ENCODE data around the gene WLS.
"Not testable (repeated sequence)": the region's sequence is repeated elsewhere in the genome, so short reads cannot be mapped to it uniquely, and the experiment has no call there.

The WLS gene

GRCh38 chr1:68162761-68163160 is 69.6 kb downstream of the WLS start:
- no peak for TF ChIP-seq TOX (CRISPR knock-in tag; IDR thresholded peaks at IDR 0.05; ENCODE audit: borderline replicate concordance)
- no peak for TF ChIP-seq TCF4 (CRISPR knock-in tag; IDR thresholded peaks at IDR 0.05; ENCODE audit: borderline replicate concordance)
- TF ChIP-seq GLIS3 (CRISPR knock-in tag; IDR thresholded peaks at IDR 0.05): no peak
- TF ChIP-seq ZNF70 (CRISPR knock-in tag; IDR thresholded peaks at IDR 0.05): no peak
- TF ChIP-seq BACH2 (CRISPR knock-in tag; IDR thresholded peaks at IDR 0.05; ENCODE audit: borderline replicate concordance): no peak
- TF ChIP-seq ZNF565 (CRISPR knock-in tag; conservative IDR thresholded peaks at IDR 0.05; ENCODE audit: low read depth): no peak
- TF ChIP-seq, protein P1, sequence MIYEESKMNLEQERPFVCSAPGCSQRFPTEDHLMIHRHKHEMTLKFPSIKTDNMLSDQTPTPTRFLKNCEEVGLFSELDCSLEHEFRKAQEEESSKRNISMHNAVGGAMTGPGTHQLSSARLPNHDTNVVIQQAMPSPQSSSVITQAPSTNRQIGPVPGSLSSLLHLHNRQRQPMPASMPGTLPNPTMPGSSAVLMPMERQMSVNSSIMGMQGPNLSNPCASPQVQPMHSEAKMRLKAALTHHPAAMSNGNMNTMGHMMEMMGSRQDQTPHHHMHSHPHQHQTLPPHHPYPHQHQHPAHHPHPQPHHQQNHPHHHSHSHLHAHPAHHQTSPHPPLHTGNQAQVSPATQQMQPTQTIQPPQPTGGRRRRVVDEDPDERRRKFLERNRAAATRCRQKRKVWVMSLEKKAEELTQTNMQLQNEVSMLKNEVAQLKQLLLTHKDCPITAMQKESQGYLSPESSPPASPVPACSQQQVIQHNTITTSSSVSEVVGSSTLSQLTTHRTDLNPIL (CRISPR knock-in tag; IDR thresholded peaks at IDR 0.05; ENCODE audit: low read depth): no peak
- no peak for TF ChIP-seq RARB (CRISPR knock-in tag; IDR thresholded peaks at IDR 0.05)
- no peak for TF ChIP-seq POU6F1 (CRISPR knock-in tag; IDR thresholded peaks at IDR 0.05; ENCODE audit: borderline replicate concordance, low read depth)
- no peak for TF ChIP-seq ZFP3 (CRISPR knock-in tag; IDR thresholded peaks at IDR 0.05)
- TF ChIP-seq ARNTL (CRISPR knock-in tag; IDR thresholded peaks at IDR 0.05; ENCODE audit: borderline replicate concordance, low read depth): no peak
- TF ChIP-seq ZC3H10 (CRISPR knock-in tag; IDR thresholded peaks at IDR 0.05): no peak
- no peak for TF ChIP-seq ZFP30 (CRISPR knock-in tag; IDR thresholded peaks at IDR 0.05)
- no peak for TF ChIP-seq CSRNP3 (CRISPR knock-in tag; IDR thresholded peaks at IDR 0.05)
- no peak for TF ChIP-seq ISL1 (CRISPR knock-in tag; IDR thresholded peaks at IDR 0.05)
- TF ChIP-seq TSHZ2 (CRISPR knock-in tag; IDR thresholded peaks at IDR 0.05): no peak
- TF ChIP-seq PATZ1 (CRISPR knock-in tag; IDR thresholded peaks at IDR 0.05; ENCODE audit: borderline replicate concordance): no peak
- TF ChIP-seq CSDC2 (CRISPR knock-in tag; IDR thresholded peaks at IDR 0.05): no peak
- ATAC-seq: peak; percentile 28; the same call in 1 of the 3 replicates

- ATAC-seq: not testable (repeated sequence)
Measured at GRCh38 chr1:68161672-68162071, 70.7 kb downstream of the WLS start.

DNA sequence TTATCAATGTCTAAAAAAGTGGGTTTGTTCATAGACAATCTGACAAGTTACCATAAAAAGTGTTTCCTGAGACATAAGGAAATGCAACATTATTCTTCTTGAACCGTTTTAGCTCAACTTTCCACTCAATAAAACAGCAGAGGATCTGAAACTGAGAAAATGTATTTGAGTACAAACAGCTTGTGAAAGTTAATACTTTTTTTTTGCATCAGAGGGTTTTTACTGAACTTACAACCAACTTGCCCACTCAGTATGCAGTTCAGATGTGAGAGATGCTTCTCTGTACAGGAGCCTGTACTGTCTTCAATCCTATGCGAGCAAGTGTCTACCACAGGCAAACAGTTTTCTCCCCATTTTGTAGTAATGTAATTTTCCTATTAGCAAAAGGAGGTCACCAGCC is 71.4 kb downstream of the WLS start:
- ATAC-seq: not testable (repeated sequence)

DNA sequence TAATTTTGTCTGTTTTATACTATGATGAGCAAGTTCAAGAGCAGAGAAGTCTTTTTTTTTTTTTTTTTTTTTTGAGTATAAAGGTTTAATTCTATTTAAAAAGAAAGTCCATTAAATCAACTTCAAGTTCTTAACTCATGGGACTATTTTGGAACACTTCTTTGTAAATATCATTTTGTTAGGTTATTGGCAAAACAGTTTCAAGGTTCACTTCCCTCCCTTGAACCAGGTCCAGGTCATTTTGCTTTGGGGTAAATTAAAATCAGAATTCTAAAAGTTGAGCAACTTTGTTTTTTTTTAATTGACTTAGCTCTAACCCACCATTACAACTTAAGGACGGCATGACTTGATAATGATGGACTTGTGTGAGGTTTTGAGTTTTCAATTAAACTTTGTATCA is 72.3 kb downstream of the WLS start:
- TF ChIP-seq SNAI2 (CRISPR knock-in tag; IDR thresholded peaks at IDR 0.05): no peak
- no peak for TF ChIP-seq TOX (CRISPR knock-in tag; IDR thresholded peaks at IDR 0.05; ENCODE audit: borderline replicate concordance)
- TF ChIP-seq ISL1 (CRISPR knock-in tag; IDR thresholded peaks at IDR 0.05): no peak
- no peak for TF ChIP-seq RARB (CRISPR knock-in tag; IDR thresholded peaks at IDR 0.05)
- no peak for TF ChIP-seq CSDC2 (CRISPR knock-in tag; IDR thresholded peaks at IDR 0.05)
- ATAC-seq: no peak
